Coronary artery (tissue), 2 donors: ENCODE measurements around the gene TRIM66.
A peak's percentile ranks its signal among the peaks of the same experiment; 100 is the strongest.
"Not testable (repeated sequence)": the region's sequence is repeated elsewhere in the genome, so short reads cannot be mapped to it uniquely, and the experiment has no call there.

ENCODE experiments used
- DNase-seq: peaks from one replicate; pipeline ENCODE4 v3.0.0-alpha.2; 2017; ENCODE audit warnings: low spot score
- H3K27ac ChIP-seq, 2 donors: fragments of 200-600 bp; sonication (generic); one replicate each; pipeline ENCODE4 v1.5.1; 2016 to 2019
- H3K4me3 ChIP-seq: fragments of 200-600 bp; sonication (generic); 2 replicates; pipeline ENCODE4 v1.5.1; 2016; ENCODE audit warnings: mild to moderate bottlenecking, moderate library complexity
- CTCF ChIP-seq: fragments of 200-600 bp; sonication (generic); IDR thresholded peaks from one replicate; pipeline ENCODE4 v1.5.1; 2019; ENCODE audit warnings: antibody characterized with exemption

The TRIM66 gene

GRCh38 chr11:8674859-8675258 is 7.6 kb downstream of the TRIM66 start:
- no peak overlapping the region for H3K4me3 ChIP-seq
- no peak overlapping the region for H3K27ac ChIP-seq
- no peak for DNase-seq
- no peak for TF ChIP-seq CTCF

GRCh38 chr11:8672346-8672745 is 10.1 kb downstream of the TRIM66 start:
- Histone ChIP-seq H3K4me3 (no peak overlapping the region), H3K27ac (peak overlapping the region in 1 of 2 donors; percentile 83)
- no peak for DNase-seq
- no peak for TF ChIP-seq CTCF

GRCh38 chr11:8671651-8672062 is 10.8 kb downstream of the TRIM66 start:
- H3K27ac ChIP-seq, result peak overlapping the region; percentile 43 to 83
- DNase-seq, result no peak
- H3K4me3 ChIP-seq, result no peak overlapping the region
- no peak for TF ChIP-seq CTCF

GRCh38 chr11:8671193-8671612 is 11.3 kb downstream of the TRIM66 start:
- H3K27ac ChIP-seq, result peak overlapping the region; percentile 43 to 83
- no peak for DNase-seq

GRCh38 chr11:8670081-8670480 is 12.4 kb downstream of the TRIM66 start:
- not testable (repeated sequence) for H3K27ac ChIP-seq, DNase-seq, H3K4me3 ChIP-seq

More at GRCh38 chr11:8671193-8671612, 11.3 kb downstream of the TRIM66 start:
- no peak for TF ChIP-seq CTCF
- no peak overlapping the region for H3K4me3 ChIP-seq

DNA sequence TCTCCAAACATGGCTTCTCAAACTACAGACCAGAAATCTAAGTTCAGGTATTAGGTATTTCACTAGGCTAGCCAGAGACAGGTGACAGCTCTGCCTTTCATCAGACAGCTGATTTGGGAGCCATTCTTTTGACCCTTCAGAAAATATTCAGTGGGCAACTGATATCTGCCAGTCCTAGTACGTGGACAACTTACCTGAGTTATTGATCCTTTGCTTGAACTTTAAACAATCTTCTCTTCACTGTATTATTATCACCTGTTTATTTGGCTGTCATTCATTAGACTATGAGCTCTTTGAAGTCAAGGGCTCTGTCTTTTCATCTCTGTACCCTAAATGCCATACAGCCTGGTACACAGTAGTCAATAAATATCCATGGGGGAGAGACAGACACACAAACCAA is 17.2 kb downstream of the TRIM66 start:
- TF ChIP-seq CTCF, result no peak
- Histone ChIP-seq H3K4me3 (no peak overlapping the region), H3K27ac (no peak overlapping the region)
- DNase-seq, result no peak

- no peak for DNase-seq
- Histone ChIP-seq H3K27ac (no peak overlapping the region), H3K4me3 (no peak overlapping the region)
- TF ChIP-seq CTCF, result no peak
Observed at GRCh38 chr11:8661001-8661795, 21.3 kb downstream of the TRIM66 start.
